Dermis blood vessel endothelial cell (primary cell): ENCODE data around the gene MGME1. TPM values are rescaled to one million over a fixed set of nuclear protein-coding genes. Genes with fewer than 3 reads are reported as not detected.

Experiments
- DNase-seq: peaks from one replicate; pipeline ENCODE4 v3.0.0; 2010
- total RNA-seq: library from RNA; depleted of rRNA; stranded (reverse); fragments of >200 nt; gene quantifications from 2 replicates; pipeline ENCODE4 v1.2.3, GENCODE V29; 2014

MGME1 gene
- total RNA-seq, 1 donor from 2014 or later = 8.5 TPM

GRCh38 chr20:17992847-17993513 is 24.2 kb downstream of the MGME1 start:
- peak; percentile 81 for DNase-seq

- DNase-seq = peak; percentile 52
Measured at GRCh38 chr20:17993546-17993945, 24.7 kb downstream of the MGME1 start.

GRCh38 chr20:17995967-17996819 is 27.4 kb downstream of the MGME1 start:
- peak; percentile 78 for DNase-seq

- no peak for DNase-seq
Measured at GRCh38 chr20:17998446-17998845, 29.6 kb downstream of the MGME1 start.

GRCh38 chr20:17999566-17999965 is 30.7 kb downstream of the MGME1 start:
- no peak for DNase-seq

GRCh38 chr20:18001131-18001921 is 32.5 kb downstream of the MGME1 start:
- peak; percentile 13 for DNase-seq

- DNase-seq = no peak
Measured at GRCh38 chr20:18003897-18004296, 35.1 kb downstream of the MGME1 start.

GRCh38 chr20:18004384-18005031 is 35.7 kb downstream of the MGME1 start:
- DNase-seq = no peak

- no peak for DNase-seq
Measured at GRCh38 chr20:18005170-18005989, 36.6 kb downstream of the MGME1 start.

- no peak for DNase-seq
Measured at GRCh38 chr20:18005990-18006364, 37.2 kb downstream of the MGME1 start.

GRCh38 chr20:18006684-18007083 is 37.9 kb downstream of the MGME1 start:
- no peak for DNase-seq

GRCh38 chr20:18007534-18008292 is 38.9 kb downstream of the MGME1 start:
- no peak for DNase-seq

GRCh38 chr20:18009116-18009515 is 40.3 kb downstream of the MGME1 start:
- DNase-seq = no peak

GRCh38 chr20:18011482-18011881 is 42.7 kb downstream of the MGME1 start:
- no peak for DNase-seq

GRCh38 chr20:18011951-18012645 is 43.3 kb downstream of the MGME1 start:
- no peak for DNase-seq

- no peak for DNase-seq
Measured at GRCh38 chr20:18012901-18013300, 44.1 kb downstream of the MGME1 start.

GRCh38 chr20:18014411-18014810 is 45.6 kb downstream of the MGME1 start:
- DNase-seq = no peak

- DNase-seq = no peak
Measured at GRCh38 chr20:18016772-18017171, 48.0 kb downstream of the MGME1 start.

GRCh38 chr20:18018100-18018499 is 49.3 kb downstream of the MGME1 start:
- DNase-seq = no peak

- DNase-seq = peak; percentile 43
Measured at GRCh38 chr20:18019068-18019467, 50.2 kb downstream of the MGME1 start.
